ENCODE results near the gene CAMK2N1. TPM values are rescaled to one million over a fixed set of nuclear protein-coding genes. Genes with fewer than 3 reads are reported as not detected.

CAMK2N1 gene
- polyA plus RNA-seq, 3 donors = not detected

DNA sequence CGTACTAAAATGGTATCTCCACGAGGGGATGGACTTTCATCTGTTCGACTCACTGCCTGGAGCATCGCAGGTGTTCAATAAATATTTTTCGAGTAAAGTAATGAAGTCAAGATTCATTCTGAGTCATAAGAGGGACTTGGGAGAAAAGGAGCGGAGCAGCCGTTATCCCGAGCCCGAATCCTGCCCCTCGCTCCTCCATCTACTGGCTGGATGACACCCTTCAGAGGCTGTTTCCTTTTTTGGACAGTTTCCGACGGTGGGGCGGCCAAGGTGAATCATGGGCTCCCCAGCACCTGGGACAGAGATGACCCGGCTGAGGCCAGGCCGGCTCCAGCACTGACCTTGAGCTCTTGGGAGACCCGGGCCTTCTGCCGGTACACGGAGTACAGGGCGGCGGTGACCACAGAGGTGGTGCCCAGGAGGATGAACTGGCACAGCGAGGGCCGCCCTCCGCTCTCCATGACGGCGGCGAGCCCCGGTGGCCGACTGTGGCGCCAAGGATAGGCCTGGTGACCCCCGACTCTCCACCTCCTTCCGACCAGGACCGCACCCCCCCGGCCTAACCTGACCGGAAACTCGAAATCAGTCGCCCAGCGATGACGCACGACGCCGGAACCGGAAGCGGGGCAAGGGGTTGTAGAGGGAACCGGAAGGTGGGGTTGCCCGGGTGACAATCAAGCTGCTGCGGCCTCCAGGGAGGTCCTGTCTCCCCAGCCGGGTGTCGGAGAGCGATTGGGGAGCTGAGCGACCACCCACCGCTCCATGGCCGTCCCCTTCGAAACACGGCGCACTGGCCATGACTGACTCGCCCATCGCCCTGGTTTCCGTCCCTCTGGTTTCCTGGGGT is 21.8 kb upstream of the CAMK2N1 start, which contains the start of gene MUL1:
Gene MUL1 (minus strand): TSS at position 588 of the 847 bp plus-strand sequence. CDS start 127 bp downstream, at position 461.
- peak within 1 kb of the TSS; percentile 74 for H3K4me2 ChIP-seq (replicated peaks; ENCODE audit: extremely low read depth, low read length, poor library complexity, severe bottlenecking)
- H3K4me3 ChIP-seq (replicated peaks in 1 of 3; ENCODE audit: low read depth in 2 of 3, low read length in 3 of 3) = peak within 1 kb of the TSS; percentile 90 to 98 (median 92)
- under 1% methylated on average over 47 of the region's 58 CpGs for WGBS (ENCODE audit: insufficient coverage)
- peaks cover 33% of the 10 kb centered on the region for H3K79me2 ChIP-seq (ENCODE audit: insufficient read depth, low read length)
- TF ChIP-seq, protein P1, sequence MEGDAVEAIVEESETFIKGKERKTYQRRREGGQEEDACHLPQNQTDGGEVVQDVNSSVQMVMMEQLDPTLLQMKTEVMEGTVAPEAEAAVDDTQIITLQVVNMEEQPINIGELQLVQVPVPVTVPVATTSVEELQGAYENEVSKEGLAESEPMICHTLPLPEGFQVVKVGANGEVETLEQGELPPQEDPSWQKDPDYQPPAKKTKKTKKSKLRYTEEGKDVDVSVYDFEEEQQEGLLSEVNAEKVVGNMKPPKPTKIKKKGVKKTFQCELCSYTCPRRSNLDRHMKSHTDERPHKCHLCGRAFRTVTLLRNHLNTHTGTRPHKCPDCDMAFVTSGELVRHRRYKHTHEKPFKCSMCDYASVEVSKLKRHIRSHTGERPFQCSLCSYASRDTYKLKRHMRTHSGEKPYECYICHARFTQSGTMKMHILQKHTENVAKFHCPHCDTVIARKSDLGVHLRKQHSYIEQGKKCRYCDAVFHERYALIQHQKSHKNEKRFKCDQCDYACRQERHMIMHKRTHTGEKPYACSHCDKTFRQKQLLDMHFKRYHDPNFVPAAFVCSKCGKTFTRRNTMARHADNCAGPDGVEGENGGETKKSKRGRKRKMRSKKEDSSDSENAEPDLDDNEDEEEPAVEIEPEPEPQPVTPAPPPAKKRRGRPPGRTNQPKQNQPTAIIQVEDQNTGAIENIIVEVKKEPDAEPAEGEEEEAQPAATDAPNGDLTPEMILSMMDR (IDR thresholded peaks at IDR 0.05) = no peak
- Mint-ChIP-seq H3K27ac (peak within 1 kb of the TSS; percentile 90 to 97 (median 94)), H3K4me3 (peak within 1 kb of the TSS; percentile 92 to 93), H3K9me3 (peaks cover 0 to 1% (median 0%) of the 10 kb centered on the region in 7 donors), H3K27me3 (ENCODE audit: low read depth in 3 of 3) (peaks cover 10 to 20% (median 11%) of the 10 kb centered on the region in 3 donors), H3K36me3 (peaks cover 4 to 19% of the 10 kb centered on the region in 2 donors), H3K4me1 (peaks cover 11% of the 10 kb centered on the region)
- peaks cover 14% of the 10 kb centered on the region for H4K20me1 ChIP-seq (ENCODE audit: insufficient read depth, low read length)
- intact Hi-C loops (cut with micrococcal nuclease) = no loop called here
- peak within 1 kb of the TSS; percentile 50 to 90 for H3K27ac ChIP-seq (ENCODE audit: low read depth in 1 of 2, low read length in 2 of 2)
- peak within 1 kb of the TSS; percentile 93 for H2AFZ ChIP-seq (ENCODE audit: insufficient read depth, low read depth, low read length, poor library complexity, severe bottlenecking)
- peaks cover 3 to 28% of the 10 kb centered on the region in 2 donors for H3K36me3 ChIP-seq (replicated peaks in 1 of 2; ENCODE audit: control insufficient read depth in 1 of 2, insufficient read depth in 2 of 2, low read length in 2 of 2)
- peak within 1 kb of the TSS; percentile 88 for H3K9ac ChIP-seq (ENCODE audit: insufficient read depth, low read length, poor library complexity, severe bottlenecking)
- peaks cover 13 to 16% of the 10 kb centered on the region in 2 donors for H3K4me1 ChIP-seq (ENCODE audit: control insufficient read depth in 1 of 2, insufficient read depth in 2 of 2, low read length in 2 of 2)
- DNase-seq = peak; percentile 90 to 94 (median 91)
- no peaks in the 10 kb centered on the region for H3K9me3 ChIP-seq (replicated peaks in 1 of 2; ENCODE audit: control insufficient read depth in 1 of 2, insufficient read depth in 1 of 2, low read length in 2 of 2)
- peaks cover 2 to 9% of the 10 kb centered on the region in 2 donors for H3K27me3 ChIP-seq (ENCODE audit: control insufficient read depth in 2 of 2, insufficient read depth in 2 of 2, low read length in 2 of 2)

DNA sequence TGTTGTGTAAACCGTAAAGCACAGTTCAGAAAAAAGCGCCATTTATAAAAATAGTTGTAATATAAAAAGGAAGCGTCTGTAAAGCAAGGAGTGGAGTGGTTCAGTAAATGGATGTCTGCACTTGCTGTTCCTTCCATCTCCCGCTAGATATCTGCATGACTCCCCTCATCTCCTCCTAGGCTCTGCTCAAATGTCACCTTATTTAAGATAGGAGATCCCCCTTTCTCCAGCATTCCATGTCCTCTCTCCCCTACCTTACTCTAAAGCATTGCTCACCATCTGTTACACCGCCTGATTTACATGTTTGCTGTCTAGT is 21.2 kb upstream of the CAMK2N1 start:
- H3K36me3 ChIP-seq (replicated peaks in 1 of 2; ENCODE audit: control insufficient read depth in 1 of 2, insufficient read depth in 2 of 2, low read length in 2 of 2) = peaks cover 4 to 34% of the 10 kb centered on the region in 2 donors
- peaks cover 14% of the 10 kb centered on the region for H4K20me1 ChIP-seq (ENCODE audit: insufficient read depth, low read length)
- peak overlapping the region; percentile 92 to 93 for H3K4me3 Mint-ChIP-seq
- H3K27me3 Mint-ChIP-seq (ENCODE audit: low read depth in 3 of 3) = peaks cover 5 to 17% (median 10%) of the 10 kb centered on the region in 3 donors
- peaks cover 13 to 16% of the 10 kb centered on the region in 2 donors for H3K4me1 ChIP-seq (ENCODE audit: control insufficient read depth in 1 of 2, insufficient read depth in 2 of 2, low read length in 2 of 2)
- peak overlapping the region; percentile 90 to 98 (median 92) for H3K4me3 ChIP-seq (replicated peaks in 1 of 3; ENCODE audit: low read depth in 2 of 3, low read length in 3 of 3)
- H3K79me2 ChIP-seq (ENCODE audit: insufficient read depth, low read length) = peaks cover 33% of the 10 kb centered on the region
- H3K27me3 ChIP-seq (ENCODE audit: control insufficient read depth in 2 of 2, insufficient read depth in 2 of 2, low read length in 2 of 2) = peaks cover 2 to 7% of the 10 kb centered on the region in 2 donors
- no peaks in the 10 kb centered on the region for H3K9me3 ChIP-seq (replicated peaks in 1 of 2; ENCODE audit: control insufficient read depth in 1 of 2, insufficient read depth in 1 of 2, low read length in 2 of 2)
- H3K9me3 Mint-ChIP-seq = peaks cover 0 to 1% (median 0%) of the 10 kb centered on the region in 7 donors
- TF ChIP-seq, protein P1 (IDR thresholded peaks at IDR 0.05) = no peak
- peak overlapping the region in 1 of 2 donors; percentile 90 for H3K27ac ChIP-seq (ENCODE audit: low read depth in 1 of 2, low read length in 2 of 2)
- peaks cover 11% of the 10 kb centered on the region for H3K4me1 Mint-ChIP-seq
- 61% methylated on average over 3 of the region's 5 CpGs for WGBS (ENCODE audit: insufficient coverage)
- H3K27ac Mint-ChIP-seq = peak overlapping the region; percentile 90 to 97 (median 94)
- H3K36me3 Mint-ChIP-seq = peaks cover 8 to 22% of the 10 kb centered on the region in 2 donors
- intact Hi-C loops (cut with micrococcal nuclease) = no loop called here
- peak overlapping the region; percentile 74 for H3K4me2 ChIP-seq (replicated peaks; ENCODE audit: extremely low read depth, low read length, poor library complexity, severe bottlenecking)
- DNase-seq = no peak
- H2AFZ ChIP-seq (ENCODE audit: insufficient read depth, low read depth, low read length, poor library complexity, severe bottlenecking) = peak overlapping the region; percentile 93
- H3K9ac ChIP-seq (ENCODE audit: insufficient read depth, low read length, poor library complexity, severe bottlenecking) = peak overlapping the region; percentile 88

Data from CD14-positive monocyte (primary cell).